Type B pancreatic cell (in vitro differentiated cells): Measurements from ENCODE around the gene AGXT2. TPM values are rescaled to one million over a fixed set of nuclear protein-coding genes. Genes with fewer than 3 reads are reported as not detected.

Source experiments
- DNase-seq: peaks from one replicate; pipeline ENCODE4 v3.0.0; 2021; ENCODE audit warnings: mixed read lengths; ENCODE audit not compliant: unreplicated experiment; ENCODE audit errors: extremely low spot score
- H3K27ac Mint-ChIP-seq: 2 replicates; pipeline ENCODE4 v1.8.0; 2021; ENCODE audit warnings: mild to moderate bottlenecking, mixed read lengths
- H3K27me3 Mint-ChIP-seq: 2 replicates; pipeline ENCODE4 v1.8.0; 2021; ENCODE audit warnings: mixed read lengths
- H3K36me3 Mint-ChIP-seq: 2 replicates; pipeline ENCODE4 v1.8.0; 2021; ENCODE audit warnings: mixed read lengths
- H3K4me1 Mint-ChIP-seq: one replicate; pipeline ENCODE4 v1.8.0; 2021; ENCODE audit warnings: mixed read lengths; ENCODE audit not compliant: unreplicated experiment
- H3K4me3 Mint-ChIP-seq: 2 replicates; pipeline ENCODE4 v1.8.0; 2021; ENCODE audit warnings: mild to moderate bottlenecking, mixed read lengths
- H3K9me3 Mint-ChIP-seq: 2 replicates; pipeline ENCODE4 v1.8.0; 2021; ENCODE audit warnings: mixed read lengths
- CTCF ChIP-seq: fragments of 200-600 bp; sonication (generic); conservative IDR thresholded peaks from 2 replicates; pipeline ENCODE4 v1.5.0; 2021; ENCODE audit warnings: antibody characterized with exemption, mild to moderate bottlenecking
- total RNA-seq: library from RNA; stranded (reverse); gene quantifications from 2 replicates; pipeline ENCODE4 v1.2.1, GENCODE V29; 2021; ENCODE audit warnings: low replicate concordance

Gene AGXT2
- total RNA-seq, 1 donor from 2014 or later, result not detected

GRCh38 chr5:35004771-35005170 lies 43.0 kb downstream of the AGXT2 start:
- Mint-ChIP-seq H3K4me3 (no peak overlapping the region), H3K27me3 (peaks cover 20% of the 10 kb centered on the region), H3K9me3 (no peaks in the 10 kb centered on the region), H3K27ac (no peak overlapping the region), H3K36me3 (no peaks in the 10 kb centered on the region), H3K4me1 (no peaks in the 10 kb centered on the region)
- TF ChIP-seq CTCF, result no peak
- no peak for DNase-seq

DNA sequence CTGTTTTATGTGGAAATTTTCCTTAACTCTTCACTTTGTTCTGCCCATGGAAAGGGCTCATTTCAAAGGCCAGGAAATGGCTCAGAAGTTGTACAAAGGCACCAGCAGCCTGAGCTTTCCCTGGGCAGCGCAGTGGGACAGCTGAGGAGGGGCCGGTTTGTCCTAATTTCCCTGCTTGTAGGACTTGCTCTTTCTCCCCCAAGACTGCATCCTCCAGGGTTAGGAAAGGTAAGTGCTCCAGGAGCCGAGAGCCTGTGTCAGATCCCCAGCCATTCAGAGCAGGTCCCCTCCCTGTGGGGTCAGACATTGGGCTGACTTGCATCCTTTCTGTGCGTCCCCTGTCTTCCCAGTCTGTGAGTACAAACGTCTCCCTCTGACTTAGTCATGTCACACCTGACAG lies 43.5 kb downstream of the AGXT2 start:
- Mint-ChIP-seq H3K9me3 (no peaks in the 10 kb centered on the region), H3K4me1 (no peaks in the 10 kb centered on the region), H3K27ac (no peak overlapping the region), H3K27me3 (peaks cover 22% of the 10 kb centered on the region), H3K36me3 (no peaks in the 10 kb centered on the region), H3K4me3 (no peak overlapping the region)
- no peak for DNase-seq
- no peak for TF ChIP-seq CTCF

GRCh38 chr5:35003018-35003957 lies 44.5 kb downstream of the AGXT2 start:
- Mint-ChIP-seq H3K27me3 (peaks cover 22% of the 10 kb centered on the region), H3K36me3 (no peaks in the 10 kb centered on the region), H3K27ac (no peak overlapping the region), H3K4me1 (no peaks in the 10 kb centered on the region), H3K9me3 (no peaks in the 10 kb centered on the region), H3K4me3 (no peak overlapping the region)
- DNase-seq, result peak; percentile 71
- TF ChIP-seq CTCF, result peak; percentile 95

DNA sequence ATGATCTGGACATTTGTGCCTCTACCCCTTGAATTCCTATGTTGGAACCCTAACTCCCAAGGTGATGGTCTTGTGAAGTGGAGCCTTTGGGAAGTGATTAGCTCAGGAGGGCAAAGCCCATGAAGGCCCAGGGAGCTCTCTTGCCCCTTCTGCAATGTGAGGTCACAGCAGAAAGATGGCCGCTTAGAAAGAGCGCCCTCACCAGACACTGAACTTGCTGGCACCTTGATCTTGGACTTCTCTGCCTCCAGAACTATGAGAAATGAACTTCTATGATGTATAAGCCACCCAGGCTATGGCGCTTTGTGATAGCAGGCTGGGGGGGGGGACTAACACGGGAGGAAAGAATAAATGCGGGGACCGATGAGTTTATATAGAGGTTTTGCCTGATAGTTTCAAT lies 45.3 kb downstream of the AGXT2 start:
- Mint-ChIP-seq H3K27ac (no peak overlapping the region), H3K4me3 (no peak overlapping the region), H3K27me3 (peaks cover 19% of the 10 kb centered on the region), H3K9me3 (no peaks in the 10 kb centered on the region), H3K36me3 (no peaks in the 10 kb centered on the region), H3K4me1 (no peaks in the 10 kb centered on the region)
- DNase-seq, result no peak
- no peak for TF ChIP-seq CTCF

DNA sequence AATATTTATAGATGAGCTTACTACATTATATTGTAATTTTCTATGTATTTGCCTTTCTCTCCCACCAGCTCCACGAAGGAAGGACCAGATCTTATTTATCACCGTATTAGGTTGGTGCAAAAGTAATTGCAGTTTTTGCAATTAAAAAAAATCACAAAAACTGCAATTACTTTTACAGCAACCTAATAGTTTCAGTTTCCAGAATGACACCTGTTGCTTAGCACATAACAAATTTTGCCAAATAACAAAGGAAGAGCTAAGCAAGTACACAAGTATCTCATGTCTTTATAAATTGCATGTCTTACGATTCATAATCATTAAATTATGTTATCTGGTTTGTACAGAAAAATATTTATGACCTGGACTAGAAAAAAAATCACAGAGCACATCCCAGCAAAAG lies 45.9 kb downstream of the AGXT2 start:
- H3K9me3 Mint-ChIP-seq, result no peaks in the 10 kb centered on the region
- no peak for DNase-seq
- no peaks in the 10 kb centered on the region for H3K4me1 Mint-ChIP-seq
- TF ChIP-seq CTCF, result no peak
- H3K27me3 Mint-ChIP-seq, result peaks cover 19% of the 10 kb centered on the region
- no peaks in the 10 kb centered on the region for H3K36me3 Mint-ChIP-seq
- no peak overlapping the region for H3K27ac Mint-ChIP-seq
- H3K4me3 Mint-ChIP-seq, result no peak overlapping the region
